ENCODE data around the gene ZCCHC4. TPM values are rescaled to one million over a fixed set of nuclear protein-coding genes. Genes with fewer than 3 reads are reported as not detected.

Gene ZCCHC4
- polyA plus RNA-seq, 1 of the 3 experiments (the other 2 are of a cell fraction), result 4.8 TPM

GRCh38 chr4:25343671-25344070 lies 31.1 kb downstream of the ZCCHC4 start (continued):
- TF ChIP-seq NFIC (IDR thresholded peaks at IDR 0.05; ENCODE audit: borderline replicate concordance) (no peak), JUND (IDR thresholded peaks at IDR 0.05) (no peak), CTCF (IDR thresholded peaks at IDR 0.05) (no peak), NRF1 (IDR thresholded peaks at IDR 0.05; ENCODE audit: low read depth, low read length) (no peak), POLR2AphosphoS5 (IDR thresholded peaks at IDR 0.05; ENCODE audit: low read depth, low read length) (no peak), SIN3A (IDR thresholded peaks at IDR 0.05; ENCODE audit: borderline replicate concordance, low read depth, low read length) (no peak)

- H3K79me2 ChIP-seq (ENCODE audit: insufficient read depth), result no peaks in the 10 kb centered on the region
- H3F3A ChIP-seq (replicated peaks; ENCODE audit: insufficient read depth), result no peaks in the 10 kb centered on the region
- no peak overlapping the region for H2AFZ ChIP-seq (ENCODE audit: low read depth)
- ChIA-PET POLR2A (no interaction called here), CTCF (interaction anchor here (1.1 kb wide), 1 partner anchor 12 kb away, joined by 3 read pairs; no protein-coding TSS in a partner anchor)
- no peaks in the 10 kb centered on the region for H3K9me3 ChIP-seq
- H3K4me3 ChIP-seq (ENCODE audit: low read depth in 2 of 2, low read length in 1 of 2), result no peak overlapping the region
- no peak for DNase-seq
- H3K36me3 ChIP-seq (replicated peaks in 1 of 2; ENCODE audit: control insufficient read depth in 1 of 2, insufficient read depth in 2 of 2, low read length in 1 of 2), result peaks cover 0 to 4% of the 10 kb centered on the region in 2 experiments
- no peaks in the 10 kb centered on the region for H4K20me1 ChIP-seq (ENCODE audit: insufficient read depth)
- no peaks in the 10 kb centered on the region for H3K9me2 ChIP-seq
- H3K27me3 ChIP-seq (ENCODE audit: insufficient read depth), result no peaks in the 10 kb centered on the region
- H3K9ac ChIP-seq, result no peak overlapping the region
- no peak overlapping the region for H3K4me2 ChIP-seq
- no peak overlapping the region for H3K27ac ChIP-seq (ENCODE audit: low read depth in 2 of 2, low read length in 1 of 2)
- TF ChIP-seq JUND (IDR thresholded peaks at IDR 0.05) (no peak), SIN3A (IDR thresholded peaks at IDR 0.05; ENCODE audit: borderline replicate concordance, low read depth, low read length) (no peak), TCF12 (IDR thresholded peaks at IDR 0.05) (no peak), CTCF (IDR thresholded peaks at IDR 0.05) (no peak), GABPA (IDR thresholded peaks at IDR 0.05; ENCODE audit: low read depth) (no peak), POLR2AphosphoS5 (IDR thresholded peaks at IDR 0.05; ENCODE audit: low read depth, low read length) (no peak), RAD21 (IDR thresholded peaks at IDR 0.05; ENCODE audit: low read length) (no peak), EZH2phosphoT487 (IDR thresholded peaks at IDR 0.05; ENCODE audit: borderline replicate concordance, low read depth) (no peak), RFX5 (IDR thresholded peaks at IDR 0.05; ENCODE audit: low read length) (no peak), ELF1 (IDR thresholded peaks at IDR 0.05) (no peak)
- 82% methylated on average over 5 of the region's 5 CpGs for WGBS (ENCODE audit: low lambda C conversion rate)
- no peaks in the 10 kb centered on the region for H3K4me1 ChIP-seq (ENCODE audit: control insufficient read depth in 1 of 2, insufficient read depth in 2 of 2, low read depth in 1 of 2, low read length in 1 of 2)
These were observed 33.2 kb downstream of the ZCCHC4 start for GRCh38 chr4:25345744-25346143.

- Histone ChIP-seq H3K9ac (no peak overlapping the region), H3K79me2 (ENCODE audit: insufficient read depth) (no peaks in the 10 kb centered on the region), H3K36me3 (replicated peaks in 1 of 2; ENCODE audit: control insufficient read depth in 1 of 2, insufficient read depth in 2 of 2, low read length in 1 of 2) (no peaks in the 10 kb centered on the region), H3K27ac (ENCODE audit: low read depth in 2 of 2, low read length in 1 of 2) (no peak overlapping the region), H3F3A (replicated peaks; ENCODE audit: insufficient read depth) (no peaks in the 10 kb centered on the region), H3K4me1 (ENCODE audit: control insufficient read depth in 1 of 2, insufficient read depth in 2 of 2, low read depth in 1 of 2, low read length in 1 of 2) (peaks cover 0 to 6% of the 10 kb centered on the region in 2 experiments; a peak in 1 of 4 replicates), H4K20me1 (ENCODE audit: insufficient read depth) (no peaks in the 10 kb centered on the region), H3K9me3 (no peaks in the 10 kb centered on the region), H3K9me2 (no peaks in the 10 kb centered on the region), H2AFZ (ENCODE audit: low read depth) (no peak overlapping the region), H3K4me2 (no peak overlapping the region), H3K27me3 (ENCODE audit: insufficient read depth) (no peaks in the 10 kb centered on the region), H3K4me3 (ENCODE audit: low read depth in 2 of 2, low read length in 1 of 2) (no peak overlapping the region)
- ChIA-PET POLR2A (no interaction called here), CTCF (interaction anchor here (0.7 to 1.4 kb wide), 2 partner anchors 20 to 871 kb away, joined by 3 to 5 read pairs; no protein-coding TSS in a partner anchor)
- WGBS (ENCODE audit: low lambda C conversion rate), result 97% methylated on average over 3 of the region's 3 CpGs
- DNase-seq, result no peak
- no peak for TF ChIP-seq SMC3 (IDR thresholded peaks at IDR 0.05; ENCODE audit: low read depth, low read length)
- TF ChIP-seq TAF1 (IDR thresholded peaks at IDR 0.05; ENCODE audit: borderline replicate concordance, low read depth, low read length), result no peak
- no peak for TF ChIP-seq RFX5 (IDR thresholded peaks at IDR 0.05; ENCODE audit: low read length)
- TF ChIP-seq TCF12 (IDR thresholded peaks at IDR 0.05), result no peak
- no peak for TF ChIP-seq RXRA (IDR thresholded peaks at IDR 0.05; ENCODE audit: borderline replicate concordance, low read depth)
- TF ChIP-seq EP300 (IDR thresholded peaks at IDR 0.05; ENCODE audit: borderline replicate concordance in 1 of 2, low read depth in 1 of 2, low read length in 1 of 2), result no peak
- no peak for TF ChIP-seq IRF3 (IDR thresholded peaks at IDR 0.05; ENCODE audit: low read depth, low read length)
- no peak for TF ChIP-seq MXI1 (IDR thresholded peaks at IDR 0.05; ENCODE audit: low read depth, low read length)
These were observed 34.3 kb downstream of the ZCCHC4 start for GRCh38 chr4:25346913-25347312.
